ENCODE measurements around the gene AVPR1B.

Gene AVPR1B, protein sequence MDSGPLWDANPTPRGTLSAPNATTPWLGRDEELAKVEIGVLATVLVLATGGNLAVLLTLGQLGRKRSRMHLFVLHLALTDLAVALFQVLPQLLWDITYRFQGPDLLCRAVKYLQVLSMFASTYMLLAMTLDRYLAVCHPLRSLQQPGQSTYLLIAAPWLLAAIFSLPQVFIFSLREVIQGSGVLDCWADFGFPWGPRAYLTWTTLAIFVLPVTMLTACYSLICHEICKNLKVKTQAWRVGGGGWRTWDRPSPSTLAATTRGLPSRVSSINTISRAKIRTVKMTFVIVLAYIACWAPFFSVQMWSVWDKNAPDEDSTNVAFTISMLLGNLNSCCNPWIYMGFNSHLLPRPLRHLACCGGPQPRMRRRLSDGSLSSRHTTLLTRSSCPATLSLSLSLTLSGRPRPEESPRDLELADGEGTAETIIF

DNA sequence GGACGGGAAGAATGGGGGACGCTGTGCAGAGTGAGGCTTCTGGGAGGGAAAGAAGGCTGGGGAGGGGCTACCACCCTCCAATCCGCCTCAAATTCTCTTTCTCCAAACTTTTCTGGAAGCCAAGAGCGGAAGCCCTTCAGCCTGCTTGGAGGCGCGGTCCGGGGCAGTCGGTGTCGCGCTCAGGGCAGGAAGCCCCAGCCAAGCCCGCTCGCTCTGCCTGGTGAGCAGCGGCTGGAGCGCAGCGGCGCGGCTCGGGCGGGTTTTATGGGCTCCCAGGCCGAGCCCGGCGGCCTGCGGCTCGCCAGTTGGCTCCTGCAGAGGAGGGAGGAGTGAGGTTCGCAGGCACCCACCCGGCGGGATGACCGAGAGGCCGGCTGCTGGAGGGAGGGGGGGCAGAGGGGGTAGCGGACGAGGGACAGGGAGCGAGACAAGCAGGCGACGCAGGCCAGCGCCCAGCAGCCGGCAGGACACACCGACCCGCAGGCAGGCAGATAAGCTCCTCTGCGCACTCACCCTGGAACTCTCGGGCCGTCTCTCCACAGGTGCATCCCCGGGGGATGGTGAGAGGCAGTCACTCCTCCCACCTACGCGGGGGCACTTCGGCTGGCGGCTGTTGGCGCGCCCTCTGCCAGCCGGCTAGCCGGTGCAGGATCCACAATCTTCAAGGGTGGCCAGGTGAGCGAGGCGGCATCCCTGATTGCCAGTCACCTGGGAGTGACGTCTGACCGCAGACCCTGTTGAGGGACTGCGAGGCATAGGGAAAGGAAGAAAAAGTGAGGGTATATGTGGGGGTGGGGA lies at the start of gene AVPR1B:
Gene AVPR1B, minus strand, starts transcription at position 238 of the 798 bp plus-strand sequence. CDS start 498 bp downstream, outside the sequence.
- peak in 1 of 2 donors; percentile 15 for DNase-seq

DNA sequence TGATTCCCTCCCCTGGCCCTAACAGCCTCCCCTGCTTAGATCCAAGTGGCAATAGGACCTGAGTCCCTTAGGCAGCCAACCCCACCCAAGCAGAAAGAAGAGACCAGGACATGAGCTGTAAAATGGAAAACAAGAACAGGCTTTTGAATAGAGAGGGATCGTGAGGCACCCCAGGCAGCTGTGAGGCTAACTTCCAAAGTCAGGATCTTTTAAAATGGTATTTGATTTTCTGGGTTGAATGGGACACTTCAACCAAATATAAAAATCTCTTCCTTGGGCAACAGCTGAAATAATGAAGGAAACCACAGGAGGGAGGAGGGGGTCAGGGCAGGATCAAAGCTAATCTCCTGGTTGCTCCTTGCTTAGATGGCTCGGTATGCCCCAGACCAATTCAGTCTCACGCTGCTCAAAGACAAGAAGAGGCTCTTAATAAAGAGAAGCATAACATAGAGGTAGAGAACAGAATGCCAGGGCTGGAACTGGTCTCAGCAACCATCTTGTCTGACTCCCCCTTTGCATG lies 28.6 kb upstream of the AVPR1B start:
- DNase-seq = no peak

DNA sequence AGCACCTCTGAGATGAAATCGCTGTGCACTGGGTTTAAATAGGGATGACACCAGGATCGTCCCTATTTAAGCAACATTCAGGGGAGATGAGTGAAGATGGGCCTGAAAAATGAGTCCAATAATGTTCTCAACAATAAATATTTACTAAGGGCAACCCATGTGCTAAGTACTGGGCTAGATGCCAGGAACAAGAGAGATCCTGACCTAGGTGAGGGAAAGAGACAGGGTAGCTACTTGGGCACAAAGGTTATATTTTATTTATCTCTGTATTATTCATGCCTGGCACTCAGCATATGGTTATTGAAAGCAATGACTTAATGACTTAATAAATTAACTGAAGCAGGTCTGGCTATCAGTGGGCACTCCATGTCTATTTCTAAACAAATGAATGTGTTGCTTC lies 27.4 kb upstream of the AVPR1B start:
- DNase-seq = no peak

DNA sequence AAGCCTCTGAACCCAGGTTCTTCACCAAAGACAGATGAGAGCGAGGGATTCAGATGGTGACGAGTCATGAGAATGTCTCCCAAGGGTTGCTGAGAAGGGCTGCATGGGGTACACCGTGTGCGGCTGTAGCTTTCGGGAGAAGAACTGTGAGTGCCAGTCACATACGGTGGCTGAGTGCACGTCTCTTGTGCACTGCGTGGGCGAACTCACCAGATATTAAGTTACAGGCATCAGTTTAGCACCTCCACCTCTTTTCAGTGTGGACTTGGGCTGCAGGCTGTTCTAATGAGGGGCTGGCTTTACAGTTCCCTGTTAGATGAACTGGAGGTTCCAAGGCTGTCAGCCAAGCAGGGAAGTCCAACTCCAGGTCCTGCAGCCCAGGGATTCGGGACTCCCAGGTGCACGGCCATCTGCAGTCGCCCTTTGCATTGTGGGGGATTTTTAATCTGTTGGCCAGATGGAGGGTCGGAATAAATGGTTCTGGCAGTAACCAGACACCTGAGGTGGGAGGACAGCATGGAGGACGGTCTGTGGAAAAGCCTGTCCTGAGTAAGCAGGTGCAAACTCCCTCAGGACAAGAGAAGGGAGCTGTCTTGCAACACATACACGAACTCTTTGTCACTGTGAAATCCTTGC lies 26.5 kb upstream of the AVPR1B start:
- DNase-seq = no peak

DNA sequence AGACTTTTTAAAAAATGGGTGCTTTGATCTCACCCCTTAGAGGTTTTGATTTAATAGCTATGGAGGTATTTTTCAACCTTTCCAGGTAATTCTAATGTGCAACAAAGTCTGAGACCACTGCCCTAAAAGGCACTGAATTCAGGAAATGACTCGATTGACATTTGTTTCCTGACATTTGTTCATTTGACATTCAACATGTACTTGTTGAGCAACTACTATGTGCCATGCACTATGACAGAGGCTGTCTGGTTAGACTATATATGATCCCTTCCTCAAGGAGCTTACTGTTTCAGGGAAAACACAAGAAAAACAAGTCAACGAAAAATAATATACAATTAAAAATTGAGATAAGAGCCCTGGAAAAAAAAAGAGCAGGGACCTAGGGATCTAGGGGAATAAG lies 25.6 kb upstream of the AVPR1B start:
- no peak for DNase-seq

DNA sequence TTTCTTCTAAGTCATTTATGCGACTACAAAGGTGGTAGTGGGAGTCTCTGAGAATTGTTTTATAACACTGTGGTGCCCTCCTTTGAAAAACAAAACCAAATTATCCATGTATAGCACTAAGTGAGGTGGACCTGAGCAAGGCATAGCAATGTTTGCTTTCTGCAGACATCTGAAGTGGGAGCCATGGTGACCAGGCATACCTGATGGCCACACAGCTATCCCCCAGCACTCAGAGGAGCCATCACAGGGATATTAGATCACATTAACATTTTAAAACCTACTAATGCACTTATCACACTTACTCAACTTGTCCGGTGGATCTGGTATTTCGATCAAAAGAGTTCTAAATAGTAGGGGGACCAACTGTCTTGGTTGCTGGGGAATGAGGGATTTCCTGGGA lies 24.8 kb upstream of the AVPR1B start:
- no peak for DNase-seq

DNA sequence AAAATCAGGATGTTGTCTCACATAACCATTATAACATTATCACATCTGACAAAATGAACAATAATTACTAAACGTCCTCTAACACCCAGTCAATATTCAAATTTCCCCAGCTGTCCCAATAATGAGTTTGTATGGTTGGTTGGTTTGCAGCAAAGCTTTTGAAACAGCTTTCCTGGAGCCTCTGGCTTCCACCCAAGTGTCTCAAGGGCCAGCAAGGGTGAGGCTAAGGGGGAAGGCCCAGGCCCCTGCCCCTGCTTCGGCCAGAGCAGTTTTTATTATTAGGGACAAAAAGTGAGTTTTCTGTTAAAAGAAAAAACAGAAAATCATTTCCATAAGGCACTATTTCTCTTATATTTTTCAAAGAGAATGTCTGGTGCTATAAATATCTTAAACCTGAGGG lies 19.1 kb upstream of the AVPR1B start:
- DNase-seq = no peak

DNA sequence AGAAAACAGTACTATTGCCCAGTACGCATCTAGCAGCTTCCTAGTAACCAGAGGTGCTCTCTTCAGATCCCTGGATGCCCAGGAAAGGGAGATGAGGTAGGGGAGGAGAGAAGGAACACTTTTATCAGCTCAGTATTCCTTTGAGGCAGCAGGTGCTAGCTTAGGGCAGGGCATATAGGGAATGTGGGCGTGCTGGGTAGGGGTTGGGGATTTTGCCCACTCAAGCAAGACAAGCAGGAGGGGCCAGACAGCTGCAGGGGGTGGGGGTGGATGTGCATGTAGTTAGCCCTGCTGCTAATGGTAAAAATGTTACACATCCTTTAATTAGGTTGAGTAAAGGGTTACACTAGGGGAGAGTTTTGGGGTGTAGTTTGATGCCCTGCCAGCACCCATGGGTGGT lies 18.1 kb upstream of the AVPR1B start:
- DNase-seq = no peak

DNA sequence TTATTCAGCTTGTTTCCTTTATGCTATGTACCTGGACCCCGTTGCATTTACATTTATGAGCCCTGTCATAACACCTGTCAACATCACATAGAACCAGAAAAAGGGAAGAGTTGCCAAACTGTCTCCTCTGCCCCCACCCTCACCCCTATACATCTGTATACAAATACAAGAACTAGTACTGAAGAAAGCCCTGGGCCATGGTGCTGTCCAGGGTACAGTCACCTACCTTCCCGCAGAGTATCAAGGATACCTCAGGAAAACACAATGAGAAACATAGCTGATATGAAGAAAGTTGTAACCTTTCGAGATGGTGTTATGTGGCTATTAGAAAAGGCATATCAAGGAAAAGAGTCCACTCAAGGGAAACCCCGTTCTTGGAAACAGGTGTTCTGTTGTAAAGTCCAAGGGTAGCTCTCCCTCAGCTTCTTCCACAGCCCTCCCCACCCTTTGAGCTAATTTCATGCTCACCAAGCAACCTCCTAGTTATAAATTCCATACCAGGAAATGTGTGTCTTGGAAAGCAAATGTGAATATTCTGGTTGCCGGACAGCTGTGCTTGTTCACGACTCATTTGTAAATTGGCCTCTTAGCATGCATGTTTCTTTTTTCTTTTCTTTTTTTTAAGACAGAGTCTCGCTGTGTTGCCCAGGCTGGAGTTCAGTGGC lies 16.7 kb upstream of the AVPR1B start:
- no peak for DNase-seq

DNA sequence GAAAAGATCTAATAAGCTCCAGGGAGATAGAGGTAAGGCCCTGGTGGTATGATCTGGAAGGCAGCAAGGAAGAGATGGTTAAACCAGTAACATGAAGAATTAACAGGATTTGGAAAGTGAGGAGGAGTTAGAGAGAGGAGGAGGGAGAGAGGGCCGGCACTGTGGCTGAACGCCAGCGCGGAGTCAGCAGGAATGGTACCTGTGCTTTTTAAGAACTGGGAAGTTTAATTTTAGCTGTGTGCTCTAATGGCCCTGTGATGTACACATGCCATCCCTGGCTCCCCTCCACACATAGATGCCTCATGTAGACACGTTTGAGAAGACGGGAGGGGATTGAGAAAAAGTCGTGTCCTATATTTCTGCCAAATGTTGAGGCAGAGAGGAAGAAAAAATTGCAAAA lies 13.8 kb upstream of the AVPR1B start:
- no peak for DNase-seq

DNA sequence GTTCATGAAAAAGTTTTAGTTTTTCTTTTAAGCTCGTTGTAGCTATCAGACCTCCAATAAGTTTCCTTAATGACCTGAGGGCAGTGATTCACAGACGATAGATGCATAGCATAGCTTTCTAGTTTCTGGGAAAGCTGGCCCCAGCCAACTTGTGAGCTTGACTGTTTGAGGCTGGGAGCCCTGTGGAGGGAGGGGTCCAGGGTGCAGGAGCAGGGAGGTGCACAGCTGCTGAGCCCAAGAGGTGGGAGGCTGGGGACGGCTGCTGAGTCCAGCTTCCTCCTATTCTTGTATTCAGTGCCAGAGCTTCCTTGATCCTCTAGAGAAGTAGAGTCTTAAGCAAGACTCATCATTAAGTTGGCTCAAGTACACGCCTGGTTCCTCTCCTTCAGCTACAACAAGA lies 11.0 kb upstream of the AVPR1B start:
- DNase-seq = peak; percentile 58 to 59

DNA sequence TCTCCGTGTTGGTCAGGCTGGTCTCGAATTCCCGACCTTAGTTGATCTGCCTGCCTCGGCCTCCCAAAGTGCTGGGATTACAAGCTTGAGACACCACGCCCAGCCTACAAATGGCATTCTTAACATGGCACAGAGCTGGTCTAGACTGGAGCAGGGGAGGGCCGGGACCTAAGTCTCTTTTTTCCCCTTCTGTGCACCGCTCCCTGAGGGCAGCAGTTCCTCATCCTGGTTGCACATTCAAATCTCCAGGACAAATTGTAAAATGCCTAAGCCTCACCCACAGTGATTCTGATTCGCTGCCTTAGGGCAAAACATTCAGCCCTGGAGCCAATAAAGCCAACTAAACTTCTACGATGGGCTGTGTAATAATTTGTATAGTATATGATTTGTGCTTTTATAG lies 10.1 kb upstream of the AVPR1B start:
- no peak for DNase-seq

DNA sequence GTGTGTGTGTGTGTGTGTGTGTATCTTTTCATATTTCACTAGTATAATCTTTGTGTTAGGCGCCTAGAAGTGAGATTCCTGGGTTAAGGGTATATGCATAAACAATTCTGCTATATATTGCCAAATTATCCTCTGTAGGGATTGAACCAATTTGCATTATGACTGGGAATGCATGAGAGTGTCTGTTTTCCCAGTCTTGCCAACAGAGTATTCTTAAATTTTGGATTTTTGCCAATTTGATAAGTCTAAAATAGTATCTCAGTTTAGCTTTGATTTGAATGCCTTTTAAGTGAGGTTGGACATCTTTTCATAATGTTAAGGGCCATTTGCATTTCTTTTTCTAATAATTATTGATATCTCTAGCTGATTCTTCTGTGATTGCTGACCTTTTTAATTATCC lies 8.2 kb upstream of the AVPR1B start:
- no peak for DNase-seq

DNA sequence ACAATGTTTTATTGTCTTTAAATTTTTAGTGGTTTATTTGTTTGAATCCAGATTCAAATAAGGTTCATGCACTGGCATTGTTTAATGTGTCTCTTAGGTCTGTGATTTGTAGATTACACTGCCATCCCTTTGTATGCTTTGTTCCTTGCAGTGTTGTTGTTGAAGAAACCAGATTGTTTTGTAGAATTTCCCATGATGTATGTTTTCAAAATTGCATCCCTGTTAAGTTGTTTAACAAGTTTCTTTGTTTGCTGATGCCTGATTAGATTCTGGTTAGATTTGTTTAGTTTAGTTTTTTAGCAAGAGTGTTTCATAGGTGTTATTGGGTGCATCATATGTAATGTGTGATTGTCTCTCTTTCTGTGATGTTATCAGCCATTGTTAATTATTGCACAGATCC lies 5.5 kb upstream of the AVPR1B start:
- no peak for DNase-seq

DNA sequence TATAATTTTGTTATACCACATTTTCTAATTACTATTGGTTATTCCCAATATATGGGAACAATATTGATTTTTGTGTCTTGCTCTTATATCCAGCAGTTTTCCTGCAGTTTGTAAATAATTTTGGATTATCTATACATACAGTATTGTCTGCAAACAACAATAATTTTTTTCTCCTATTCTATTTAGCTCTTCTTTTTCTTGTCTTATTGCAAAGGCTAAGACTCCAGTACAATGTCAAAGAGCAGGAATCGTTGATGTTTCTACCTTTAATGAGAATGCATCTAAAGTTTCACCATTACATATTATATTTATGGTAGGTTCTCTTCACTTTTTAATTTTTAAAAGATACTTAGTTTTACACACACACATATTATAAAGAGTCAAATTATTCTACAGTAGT lies 4.1 kb upstream of the AVPR1B start:
- DNase-seq = no peak

DNA sequence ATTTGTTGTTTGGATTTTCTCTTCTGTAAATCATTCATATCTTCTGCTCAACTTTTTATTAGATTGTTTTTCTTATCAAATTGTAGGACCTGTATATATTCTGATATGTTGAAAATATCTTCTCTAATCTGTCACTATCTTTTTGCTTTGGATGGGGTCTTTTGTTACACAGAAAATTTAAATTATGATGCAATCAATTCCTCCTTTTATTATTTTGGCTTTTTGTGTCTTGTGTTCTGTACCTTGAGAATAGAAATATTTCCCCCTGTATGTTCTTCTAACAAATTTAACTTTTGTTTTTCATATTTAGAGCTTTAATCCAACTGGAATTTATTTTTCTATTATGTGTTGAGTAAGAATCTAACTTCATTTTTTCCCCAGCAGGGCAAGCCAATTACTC lies 3.2 kb upstream of the AVPR1B start:
- DNase-seq = no peak

DNA sequence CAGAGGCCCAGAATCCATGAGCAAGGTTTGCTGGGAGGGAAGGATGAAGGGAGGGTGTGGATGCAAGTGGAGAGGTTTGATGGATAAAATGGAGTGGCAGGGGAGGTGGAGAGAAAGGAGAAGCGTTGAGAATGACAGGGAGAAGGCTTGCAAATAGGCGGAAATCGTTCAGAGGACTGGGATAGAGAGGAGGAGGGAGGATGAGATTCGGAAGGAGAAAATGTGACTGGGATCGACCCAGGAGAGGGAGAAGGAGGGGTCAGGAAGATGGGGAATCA lies 376 bp downstream of the AVPR1B start:
- no peak for DNase-seq

DNA sequence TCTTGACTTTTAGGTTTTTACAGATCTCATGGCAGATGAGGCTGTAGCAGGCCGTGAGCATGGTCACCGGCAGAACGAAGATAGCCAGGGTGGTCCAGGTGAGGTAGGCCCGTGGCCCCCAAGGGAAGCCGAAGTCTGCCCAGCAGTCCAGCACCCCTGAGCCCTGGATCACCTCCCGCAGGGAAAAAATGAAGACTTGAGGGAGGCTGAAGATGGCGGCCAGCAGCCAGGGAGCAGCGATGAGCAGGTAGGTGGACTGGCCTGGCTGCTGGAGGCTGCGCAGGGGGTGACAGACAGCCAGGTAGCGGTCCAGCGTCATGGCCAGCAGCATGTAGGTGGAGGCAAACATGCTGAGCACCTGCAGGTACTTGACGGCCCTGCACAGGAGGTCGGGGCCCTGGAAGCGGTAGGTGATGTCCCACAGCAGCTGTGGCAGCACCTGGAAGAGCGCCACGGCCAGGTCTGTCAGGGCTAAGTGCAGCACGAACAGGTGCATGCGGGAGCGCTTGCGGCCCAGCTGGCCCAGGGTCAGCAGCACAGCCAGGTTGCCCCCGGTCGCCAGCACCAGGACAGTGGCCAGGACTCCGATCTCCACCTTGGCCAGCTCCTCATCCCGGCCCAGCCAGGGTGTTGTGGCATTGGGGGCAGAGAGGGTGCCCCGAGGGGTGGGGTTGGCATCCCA lies 856 bp downstream of the AVPR1B start:
- no peak for DNase-seq

DNA sequence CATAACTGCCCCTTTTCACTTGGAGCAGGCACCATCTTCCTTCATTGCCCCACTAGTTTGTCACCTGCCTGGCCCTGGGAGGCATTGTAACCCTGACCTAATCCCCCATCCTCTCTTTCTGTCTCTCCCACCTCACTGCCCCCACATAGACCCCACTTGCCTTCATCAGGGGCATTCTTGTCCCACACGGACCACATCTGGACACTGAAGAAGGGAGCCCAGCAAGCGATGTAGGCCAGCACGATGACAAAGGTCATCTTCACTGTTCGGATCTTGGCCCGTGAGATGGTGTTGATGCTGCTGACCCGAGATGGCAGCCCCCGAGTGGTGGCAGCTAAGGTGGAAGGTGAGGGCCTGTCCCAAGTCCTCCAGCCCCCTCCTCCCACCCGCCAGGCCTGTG lies 1.4 kb downstream of the AVPR1B start:
- no peak for DNase-seq

DNA sequence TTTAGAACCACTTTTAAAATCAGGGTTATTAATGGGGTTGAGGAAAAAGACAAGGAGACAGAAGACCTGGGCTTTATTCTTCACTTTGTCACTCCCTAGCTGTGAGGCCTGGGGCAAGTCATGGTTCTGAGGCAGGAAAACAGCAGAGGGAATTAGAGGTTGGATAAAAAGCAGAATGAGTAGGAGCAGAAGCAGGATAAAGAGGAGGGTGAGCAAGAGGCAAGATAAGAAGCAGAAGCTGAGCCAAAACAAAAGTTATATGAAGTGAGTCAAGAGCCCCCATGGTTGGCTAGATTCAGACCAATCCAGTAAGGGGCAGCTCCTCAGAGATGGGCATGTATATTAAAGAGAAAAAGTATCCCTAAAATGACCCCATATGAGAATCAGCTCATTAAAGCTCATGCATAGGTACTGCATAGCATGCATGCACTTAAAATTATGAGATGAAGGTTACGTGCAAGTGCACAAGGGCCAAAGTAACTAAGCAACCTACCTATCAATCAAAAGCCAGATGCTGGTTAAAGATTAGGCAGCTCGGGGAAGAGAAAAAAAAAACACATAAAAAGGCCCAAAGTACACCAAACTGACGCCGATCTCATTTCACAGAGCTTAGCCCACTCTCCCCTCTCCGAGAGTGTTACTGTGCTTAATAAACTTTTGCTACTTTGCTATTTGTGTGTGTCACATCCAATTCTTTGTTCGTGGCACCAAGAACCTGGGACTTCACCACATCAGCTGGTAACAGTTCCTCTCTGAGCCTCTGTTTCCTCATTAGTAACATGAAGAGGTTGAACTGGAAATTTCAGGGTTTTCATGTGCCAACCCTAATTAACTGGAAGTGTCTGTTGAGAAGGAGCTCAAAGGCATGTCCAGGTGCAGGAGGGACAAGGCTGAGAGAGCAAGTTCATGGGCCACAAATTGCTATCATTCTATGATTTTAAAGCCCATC lies 2.2 kb downstream of the AVPR1B start:
- peak; percentile 44 to 50 for DNase-seq

DNA sequence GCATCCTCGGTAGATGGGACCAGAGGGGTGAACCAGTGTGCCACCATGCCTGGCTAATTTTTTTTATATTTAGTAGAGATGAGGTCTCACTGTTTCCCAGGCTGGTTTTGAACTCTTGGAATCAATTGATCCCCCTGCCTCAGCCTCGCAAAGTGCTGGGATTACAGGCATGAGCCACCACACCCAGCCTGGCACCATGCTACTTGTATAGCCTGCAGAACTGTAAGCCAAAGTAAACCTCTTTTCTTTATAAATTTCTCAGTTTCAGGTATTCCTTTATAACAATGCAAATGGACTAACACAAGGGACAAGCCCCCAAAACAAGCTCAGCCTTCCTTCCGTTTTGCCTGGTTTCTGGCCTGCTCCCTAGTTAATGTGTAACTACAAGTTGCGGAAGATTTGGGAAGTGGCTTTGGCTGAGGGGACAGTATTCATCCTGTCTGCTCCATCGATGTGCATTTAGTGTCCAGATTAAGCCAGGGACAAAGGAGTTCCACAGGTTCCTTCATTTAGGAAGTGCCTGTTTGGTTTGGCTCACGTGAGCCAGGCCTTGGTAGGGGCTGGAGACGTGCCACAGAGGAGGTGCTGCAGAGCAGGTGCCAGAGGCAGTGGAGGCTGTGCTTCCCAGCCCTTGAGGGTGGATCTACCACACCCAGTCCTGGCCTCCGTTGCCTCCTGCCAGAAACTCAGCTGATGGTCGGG lies 4.4 kb downstream of the AVPR1B start:
- no peak for DNase-seq
